Coronary artery (tissue), 2 donors: Measurements from ENCODE around the gene ESF1.

Source experiments
- DNase-seq: peaks from one replicate; pipeline ENCODE4 v3.0.0-alpha.2; 2017; ENCODE audit warnings: low spot score
- H3K27ac ChIP-seq, 2 donors: fragments of 200-600 bp; sonication (generic); one replicate each; pipeline ENCODE4 v1.5.1; 2016 to 2019
- H3K4me3 ChIP-seq: fragments of 200-600 bp; sonication (generic); 2 replicates; pipeline ENCODE4 v1.5.1; 2016; ENCODE audit warnings: mild to moderate bottlenecking, moderate library complexity
- TF ChIP-seq, protein P1 (sequence below): fragments of 200-600 bp; sonication (generic); IDR thresholded peaks from one replicate; pipeline ENCODE4 v1.5.1; 2019; ENCODE audit warnings: antibody characterized with exemption

The ESF1 gene

DNA sequence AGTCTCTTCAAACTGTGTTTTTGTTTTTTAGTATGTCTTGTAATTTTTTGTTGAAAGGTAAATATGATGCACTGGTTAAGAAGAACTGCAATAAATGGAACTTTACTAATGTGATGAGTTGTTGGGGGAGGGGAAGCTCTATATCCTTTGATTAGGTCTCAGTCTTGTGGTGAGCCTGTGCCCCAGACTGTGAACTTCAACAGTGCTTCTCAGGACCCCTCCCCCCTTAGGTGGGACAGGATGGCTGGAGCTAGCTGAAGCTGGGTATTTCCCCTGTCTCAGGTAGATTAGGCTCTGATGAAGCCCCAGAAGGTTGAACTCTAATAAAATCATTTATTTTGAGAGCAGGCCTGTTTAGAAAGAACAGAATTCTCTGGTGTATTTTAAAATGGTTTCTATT, 114.6 kb downstream of the ESF1 start:
- DNase-seq, result no peak
- Histone ChIP-seq H3K4me3 (no peak overlapping the region), H3K27ac (no peak overlapping the region)
- TF ChIP-seq, protein P1, sequence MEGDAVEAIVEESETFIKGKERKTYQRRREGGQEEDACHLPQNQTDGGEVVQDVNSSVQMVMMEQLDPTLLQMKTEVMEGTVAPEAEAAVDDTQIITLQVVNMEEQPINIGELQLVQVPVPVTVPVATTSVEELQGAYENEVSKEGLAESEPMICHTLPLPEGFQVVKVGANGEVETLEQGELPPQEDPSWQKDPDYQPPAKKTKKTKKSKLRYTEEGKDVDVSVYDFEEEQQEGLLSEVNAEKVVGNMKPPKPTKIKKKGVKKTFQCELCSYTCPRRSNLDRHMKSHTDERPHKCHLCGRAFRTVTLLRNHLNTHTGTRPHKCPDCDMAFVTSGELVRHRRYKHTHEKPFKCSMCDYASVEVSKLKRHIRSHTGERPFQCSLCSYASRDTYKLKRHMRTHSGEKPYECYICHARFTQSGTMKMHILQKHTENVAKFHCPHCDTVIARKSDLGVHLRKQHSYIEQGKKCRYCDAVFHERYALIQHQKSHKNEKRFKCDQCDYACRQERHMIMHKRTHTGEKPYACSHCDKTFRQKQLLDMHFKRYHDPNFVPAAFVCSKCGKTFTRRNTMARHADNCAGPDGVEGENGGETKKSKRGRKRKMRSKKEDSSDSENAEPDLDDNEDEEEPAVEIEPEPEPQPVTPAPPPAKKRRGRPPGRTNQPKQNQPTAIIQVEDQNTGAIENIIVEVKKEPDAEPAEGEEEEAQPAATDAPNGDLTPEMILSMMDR, result no peak

DNA sequence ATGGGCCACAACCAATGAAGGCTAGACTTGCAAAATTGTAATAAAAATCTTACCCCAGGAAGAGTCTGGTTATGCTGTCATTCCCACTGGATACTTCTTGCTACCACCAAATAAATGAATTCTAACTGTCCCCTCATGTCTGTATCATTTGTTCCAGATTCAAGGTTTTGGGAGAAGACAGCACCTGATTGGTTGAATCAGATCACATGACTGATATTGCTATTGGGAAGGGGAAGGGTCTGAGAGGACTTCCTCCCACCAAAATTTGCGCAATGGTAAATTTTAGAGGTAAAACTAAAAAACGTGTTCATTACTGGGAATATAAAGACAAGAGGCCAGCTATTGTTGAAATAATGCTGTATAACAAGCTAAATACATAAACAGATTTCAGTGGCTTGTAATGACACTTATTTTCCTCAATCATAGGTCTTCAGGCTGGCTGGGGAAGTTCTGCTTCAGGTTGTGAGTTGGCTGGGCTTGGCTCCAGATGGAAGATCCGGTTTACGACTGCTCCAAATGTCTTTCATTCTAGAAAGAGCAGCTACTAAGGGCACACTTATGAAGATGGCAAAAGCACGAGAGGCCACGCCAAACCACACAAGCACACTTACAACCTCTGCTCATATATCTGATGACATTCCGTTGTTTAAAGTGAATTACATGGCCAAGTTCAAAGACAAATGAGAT, 118.9 kb downstream of the ESF1 start:
- no peak for DNase-seq
- H3K27ac ChIP-seq, result no peak overlapping the region
- TF ChIP-seq, protein P1, result no peak
- H3K4me3 ChIP-seq, result no peak overlapping the region
